GM10847 (cell line): ENCODE results near the gene ATP5F1B.
A peak's percentile ranks its signal among the peaks of the same experiment; 100 is the strongest.

ENCODE experiments used
- POLR2A ChIP-seq: IDR thresholded peaks from 2 replicates; pipeline ENCODE4 v1.6.1; 2011; ENCODE audit not compliant: insufficient read length; ENCODE audit errors: extremely low read depth

ATP5F1B gene

GRCh38 chr12:56645717-56646446, at the start of gene ATP5F1B:
Gene ATP5F1B (minus strand): TSS chr12:56645984. CDS start chr12:56645963, 21 bp downstream.
- peak; percentile 98 for TF ChIP-seq POLR2A

GRCh38 chr12:56694161-56694560, 48.4 kb upstream of the ATP5F1B start:
- TF ChIP-seq POLR2A: no peak

DNA sequence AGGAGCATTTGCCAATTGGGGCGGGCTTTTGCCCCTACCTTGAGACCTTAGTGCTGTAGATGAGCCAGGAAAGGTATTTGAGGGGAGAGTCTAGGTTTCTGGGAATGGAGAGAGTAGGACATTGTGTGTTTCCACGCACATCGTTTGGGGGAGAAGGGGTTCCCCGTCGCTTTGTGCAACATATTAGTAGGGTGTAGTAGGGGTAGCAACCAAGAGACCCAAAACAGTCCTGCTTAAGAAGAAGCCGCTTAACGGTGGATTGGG, 43.0 kb upstream of the ATP5F1B start:
- no peak for TF ChIP-seq POLR2A

- peak; percentile 93 for TF ChIP-seq POLR2A
Measured at GRCh38 chr12:56688129-56688845, 42.5 kb upstream of the ATP5F1B start, which contains the start of gene PTGES3. Gene PTGES3 (minus strand): TSS chr12:56688284. CDS start chr12:56687999, 285 bp downstream.

DNA sequence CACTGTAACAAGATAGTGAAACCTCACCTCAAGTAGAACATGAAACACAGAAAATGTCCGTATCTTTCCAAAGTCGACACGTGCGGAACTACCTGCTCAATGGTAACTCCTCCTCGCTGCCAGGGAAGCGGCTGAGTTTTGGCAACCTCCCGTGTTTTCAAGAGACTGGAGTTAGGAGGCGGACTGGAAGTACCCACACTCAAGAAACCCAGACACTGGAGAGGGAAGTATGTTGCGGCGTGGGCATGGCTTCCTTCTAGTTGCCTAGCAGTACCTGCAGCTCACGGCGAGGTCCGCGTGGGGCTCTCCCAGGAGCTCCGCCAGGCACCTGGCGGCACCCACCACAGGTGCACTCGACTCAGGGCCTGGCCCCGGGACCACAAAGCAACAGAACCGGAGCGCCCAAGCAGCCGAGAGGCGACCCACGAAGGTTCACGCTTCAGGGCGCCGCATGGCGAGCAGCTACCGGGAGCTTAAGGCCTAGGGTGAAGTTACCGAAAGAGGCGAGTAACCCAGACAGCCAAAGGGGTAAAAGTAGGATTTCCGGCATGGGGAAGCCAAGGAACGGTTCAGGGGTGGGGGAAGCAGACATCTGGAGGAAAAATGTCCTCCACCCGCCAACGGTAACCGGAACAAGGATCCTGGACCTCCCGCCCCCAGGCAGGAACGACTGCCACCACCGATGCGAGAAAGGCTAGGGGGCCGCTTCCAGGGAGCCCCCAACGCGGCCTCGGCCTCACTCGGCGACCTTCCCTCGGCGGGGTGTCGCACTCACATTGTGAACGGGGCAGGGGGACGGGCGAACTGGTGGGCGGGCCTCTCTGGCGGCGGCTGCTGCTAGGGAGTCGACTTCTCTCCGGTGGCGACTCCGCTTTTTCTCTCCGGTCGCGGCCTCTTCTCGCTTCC, 41.7 kb upstream of the ATP5F1B start:
- no peak for TF ChIP-seq POLR2A

DNA sequence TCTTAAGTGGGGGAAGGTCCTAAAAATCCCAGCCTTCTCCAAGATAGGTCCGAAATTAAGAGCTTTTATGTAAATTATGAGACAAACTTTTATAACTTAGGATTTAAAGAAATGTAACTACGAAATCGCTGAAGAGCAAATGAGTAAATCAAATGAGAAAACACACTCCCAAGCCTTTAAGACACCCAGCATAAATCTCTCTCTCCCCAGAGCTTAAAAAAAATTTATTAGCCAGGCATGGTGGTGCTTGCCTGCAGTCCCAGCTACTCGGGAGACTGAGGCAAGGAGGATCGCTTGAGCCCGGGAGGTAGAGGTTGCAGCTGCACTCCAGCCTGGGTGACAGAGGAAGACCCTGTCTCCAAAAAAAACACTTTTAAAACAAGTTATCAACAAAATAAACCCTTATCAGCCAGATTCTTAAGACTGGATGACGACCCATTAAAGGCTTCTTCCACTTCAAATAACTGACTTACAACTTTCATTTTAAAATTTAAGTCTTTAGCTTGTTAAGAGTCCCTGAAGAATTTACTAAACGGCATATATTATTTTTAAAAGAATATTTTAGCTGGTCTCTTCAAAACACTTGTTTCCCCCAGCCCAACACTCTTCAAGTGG, 39.1 kb upstream of the ATP5F1B start:
- TF ChIP-seq POLR2A: no peak

- TF ChIP-seq POLR2A: no peak
Measured at GRCh38 chr12:56682323-56682722, 36.5 kb upstream of the ATP5F1B start.

- TF ChIP-seq POLR2A: no peak
Measured at GRCh38 chr12:56679883-56680575, 34.2 kb upstream of the ATP5F1B start.

GRCh38 chr12:56678852-56679251, 33.1 kb upstream of the ATP5F1B start:
- no peak for TF ChIP-seq POLR2A

DNA sequence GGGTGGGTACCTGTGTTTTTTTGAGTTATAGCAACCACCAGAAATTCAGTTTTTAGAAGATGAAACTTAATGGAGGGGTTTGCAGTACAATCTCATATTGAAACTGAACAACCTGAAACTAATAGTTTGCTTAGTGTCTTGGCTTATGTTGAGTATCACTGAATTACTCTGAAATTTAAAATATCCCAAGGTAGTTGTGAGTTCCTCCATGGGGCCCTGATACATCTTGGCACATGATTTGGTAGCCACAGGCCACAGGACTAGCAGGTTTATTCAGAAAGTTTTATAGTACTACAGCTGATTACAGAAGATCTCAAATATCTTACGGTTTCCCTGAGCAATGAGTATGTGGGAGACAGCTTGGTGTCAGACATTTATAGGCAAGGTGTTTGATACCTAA, 31.9 kb upstream of the ATP5F1B start:
- TF ChIP-seq POLR2A: no peak

- TF ChIP-seq POLR2A: no peak
Measured at GRCh38 chr12:56676851-56677580, 31.2 kb upstream of the ATP5F1B start.

GRCh38 chr12:56671608-56672007, 25.8 kb upstream of the ATP5F1B start:
- TF ChIP-seq POLR2A: no peak

DNA sequence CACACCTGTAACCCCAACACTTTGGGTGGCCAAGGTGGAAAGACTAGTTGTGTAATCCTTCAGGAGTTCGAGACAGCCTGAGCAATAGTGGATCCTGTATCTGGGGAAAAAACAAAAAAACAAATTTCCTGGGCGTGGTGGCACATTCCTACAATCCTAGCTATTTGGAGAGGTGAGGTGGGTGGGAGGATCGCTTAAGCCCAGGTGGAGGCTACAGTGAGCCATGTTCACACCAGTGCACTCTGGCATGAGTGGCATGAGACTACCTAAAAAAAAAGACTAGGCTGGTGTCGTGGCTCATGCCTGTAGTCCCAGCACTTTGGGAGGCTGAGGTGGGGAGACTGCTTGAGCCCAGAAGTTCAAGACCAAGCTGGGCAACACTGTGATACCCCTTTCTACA, 25.1 kb upstream of the ATP5F1B start:
- no peak for TF ChIP-seq POLR2A

- TF ChIP-seq POLR2A: no peak
Measured at GRCh38 chr12:56668197-56668457, 22.3 kb upstream of the ATP5F1B start.
